ENCODE measurements around the gene AKT2.

The AKT2 gene

DNA sequence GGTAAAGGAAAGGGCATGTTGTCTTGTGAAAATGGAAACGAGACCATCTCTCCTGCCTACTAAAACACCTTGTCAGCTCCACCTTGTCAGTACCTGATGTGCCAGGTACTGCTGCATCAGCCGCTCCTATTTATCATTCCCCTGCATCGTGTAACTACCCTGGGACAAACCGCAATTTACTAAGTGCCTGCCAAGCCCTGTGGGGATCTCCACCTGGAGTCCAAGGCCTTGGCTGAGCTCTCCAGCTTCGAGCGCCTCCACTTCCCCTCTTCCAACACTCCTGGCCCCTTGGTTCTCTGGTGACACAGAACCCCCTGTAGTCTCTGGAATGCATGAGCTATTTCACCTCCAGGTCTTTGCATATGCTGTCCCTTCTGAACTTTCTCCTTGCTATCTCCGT lies 32.8 kb downstream of the AKT2 start:
- no peak for DNase-seq (ENCODE audit: low read depth)
- H3K4me3 ChIP-seq (ENCODE audit: low read length), result no peak overlapping the region
- TF ChIP-seq, protein P1, sequence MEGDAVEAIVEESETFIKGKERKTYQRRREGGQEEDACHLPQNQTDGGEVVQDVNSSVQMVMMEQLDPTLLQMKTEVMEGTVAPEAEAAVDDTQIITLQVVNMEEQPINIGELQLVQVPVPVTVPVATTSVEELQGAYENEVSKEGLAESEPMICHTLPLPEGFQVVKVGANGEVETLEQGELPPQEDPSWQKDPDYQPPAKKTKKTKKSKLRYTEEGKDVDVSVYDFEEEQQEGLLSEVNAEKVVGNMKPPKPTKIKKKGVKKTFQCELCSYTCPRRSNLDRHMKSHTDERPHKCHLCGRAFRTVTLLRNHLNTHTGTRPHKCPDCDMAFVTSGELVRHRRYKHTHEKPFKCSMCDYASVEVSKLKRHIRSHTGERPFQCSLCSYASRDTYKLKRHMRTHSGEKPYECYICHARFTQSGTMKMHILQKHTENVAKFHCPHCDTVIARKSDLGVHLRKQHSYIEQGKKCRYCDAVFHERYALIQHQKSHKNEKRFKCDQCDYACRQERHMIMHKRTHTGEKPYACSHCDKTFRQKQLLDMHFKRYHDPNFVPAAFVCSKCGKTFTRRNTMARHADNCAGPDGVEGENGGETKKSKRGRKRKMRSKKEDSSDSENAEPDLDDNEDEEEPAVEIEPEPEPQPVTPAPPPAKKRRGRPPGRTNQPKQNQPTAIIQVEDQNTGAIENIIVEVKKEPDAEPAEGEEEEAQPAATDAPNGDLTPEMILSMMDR (conservative IDR thresholded peaks at IDR 0.05; ENCODE audit: low read depth, low read length), result no peak

DNA sequence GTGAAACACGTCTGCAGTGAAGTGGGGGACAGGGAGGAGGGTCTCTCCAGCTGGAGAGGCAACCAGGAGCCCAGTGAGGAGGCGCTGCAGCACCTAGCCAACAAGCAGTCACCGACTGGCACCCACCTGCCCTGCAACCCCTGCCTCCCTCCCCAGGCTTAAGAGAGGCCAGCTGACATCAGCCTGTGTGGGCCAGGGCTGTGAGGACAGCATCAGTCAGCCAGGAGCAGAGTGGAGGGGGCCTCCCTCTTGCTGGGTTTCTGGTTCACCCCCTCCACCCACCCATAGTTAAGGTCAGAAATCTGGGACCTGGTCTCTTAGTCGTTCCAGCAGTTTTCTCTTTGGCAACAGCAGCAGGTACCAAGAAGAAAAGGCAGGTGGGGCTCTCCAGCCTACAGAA lies 33.2 kb downstream of the AKT2 start:
- DNase-seq (ENCODE audit: low read depth), result no peak
- TF ChIP-seq, protein P1 (conservative IDR thresholded peaks at IDR 0.05; ENCODE audit: low read depth, low read length), result no peak
- no peak overlapping the region for H3K4me3 ChIP-seq (ENCODE audit: low read length)

DNA sequence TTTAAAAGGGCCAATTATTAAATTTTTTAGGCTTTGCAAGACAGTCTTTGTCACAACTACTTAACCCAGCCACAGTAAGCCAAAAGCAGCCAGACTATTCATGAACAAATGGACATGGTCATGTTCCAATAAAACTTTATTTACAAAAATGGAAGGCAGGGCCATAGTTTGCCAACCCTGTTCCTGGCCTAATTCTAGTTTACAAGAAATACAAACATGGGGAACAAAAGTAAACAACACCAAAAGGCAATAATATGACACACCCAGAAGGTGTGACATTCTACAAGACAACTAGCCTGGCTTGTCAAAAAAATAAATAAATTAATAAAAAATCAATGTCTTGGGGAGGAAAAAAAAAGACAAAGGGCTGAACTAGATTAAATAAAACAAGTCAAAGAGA lies 33.9 kb downstream of the AKT2 start:
- H3K4me3 ChIP-seq (ENCODE audit: low read length), result no peak overlapping the region
- TF ChIP-seq, protein P1 (conservative IDR thresholded peaks at IDR 0.05; ENCODE audit: low read depth, low read length), result no peak
- DNase-seq (ENCODE audit: low read depth), result no peak

DNA sequence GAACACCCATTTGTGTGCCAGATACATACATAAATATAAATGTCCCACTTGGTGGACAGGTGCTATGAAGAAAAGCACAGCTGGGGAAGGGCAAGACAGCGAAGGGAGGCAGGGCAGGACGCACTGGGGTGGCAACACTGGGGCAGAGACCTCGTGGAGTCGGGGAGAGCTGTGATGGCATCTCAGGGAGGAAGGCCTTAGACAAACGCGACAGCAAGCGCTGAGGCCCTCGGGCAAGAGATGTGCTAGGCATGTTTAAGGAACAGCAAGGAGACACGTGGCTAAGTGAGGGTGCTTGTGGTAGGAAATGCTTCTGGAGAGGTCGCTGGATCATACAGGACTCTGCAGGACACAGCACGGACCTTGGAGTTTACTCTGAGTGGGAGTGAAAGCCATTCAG lies 35.4 kb downstream of the AKT2 start:
- TF ChIP-seq, protein P1 (conservative IDR thresholded peaks at IDR 0.05; ENCODE audit: low read depth, low read length), result no peak
- H3K4me3 ChIP-seq (ENCODE audit: low read length), result no peak overlapping the region
- no peak for DNase-seq (ENCODE audit: low read depth)

DNA sequence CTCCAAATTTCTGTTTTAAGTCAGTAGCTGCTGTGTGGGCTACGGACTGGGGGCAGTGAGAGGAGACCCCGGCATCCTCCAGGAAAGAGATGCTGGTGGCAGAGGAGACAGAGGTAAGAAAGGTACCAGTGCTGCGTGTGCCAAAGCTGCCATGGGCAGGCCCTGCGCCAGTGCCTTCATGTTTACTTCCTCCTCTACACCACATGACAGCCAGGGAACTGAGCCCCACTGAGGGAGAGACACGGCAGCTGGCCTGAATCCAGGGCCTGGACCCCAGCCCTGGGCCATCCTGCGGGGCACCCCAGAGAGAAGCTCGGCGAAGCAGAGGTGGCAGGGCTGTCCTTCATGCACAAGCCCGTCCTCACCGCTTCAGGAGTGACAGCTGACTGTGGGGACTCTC lies 35.9 kb downstream of the AKT2 start:
- H3K4me3 ChIP-seq (ENCODE audit: low read length), result no peak overlapping the region
- DNase-seq (ENCODE audit: low read depth), result no peak
- TF ChIP-seq, protein P1 (conservative IDR thresholded peaks at IDR 0.05; ENCODE audit: low read depth, low read length), result no peak

DNA sequence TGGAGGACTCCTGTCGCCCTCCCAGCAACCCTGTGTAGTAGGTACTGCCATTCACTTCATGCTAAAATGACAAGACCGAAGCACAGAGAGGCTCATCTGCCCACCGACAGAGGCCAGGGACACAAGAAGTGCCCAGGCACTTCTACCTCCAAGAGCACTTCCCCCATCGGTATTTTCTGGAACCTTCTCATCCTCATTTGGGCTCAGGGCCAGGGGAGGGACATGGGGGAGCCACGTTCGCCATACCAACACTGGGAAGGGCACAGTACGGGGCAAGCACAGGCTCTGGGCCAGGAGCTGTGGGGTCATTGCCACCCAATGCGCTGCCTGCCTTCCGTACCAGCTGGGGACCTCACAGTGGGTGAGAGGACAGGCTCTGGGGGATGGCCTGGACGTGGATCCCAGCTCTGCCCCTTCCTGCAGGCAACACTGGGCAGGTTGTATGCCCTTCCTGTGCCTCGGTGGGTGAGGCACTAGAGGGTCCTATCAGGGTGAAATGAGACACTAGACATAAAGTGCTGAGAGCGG lies 37.3 kb downstream of the AKT2 start:
- no peak for DNase-seq (ENCODE audit: low read depth)
- no peak overlapping the region for H3K4me3 ChIP-seq (ENCODE audit: low read length)
- TF ChIP-seq, protein P1 (conservative IDR thresholded peaks at IDR 0.05; ENCODE audit: low read depth, low read length), result no peak

DNA sequence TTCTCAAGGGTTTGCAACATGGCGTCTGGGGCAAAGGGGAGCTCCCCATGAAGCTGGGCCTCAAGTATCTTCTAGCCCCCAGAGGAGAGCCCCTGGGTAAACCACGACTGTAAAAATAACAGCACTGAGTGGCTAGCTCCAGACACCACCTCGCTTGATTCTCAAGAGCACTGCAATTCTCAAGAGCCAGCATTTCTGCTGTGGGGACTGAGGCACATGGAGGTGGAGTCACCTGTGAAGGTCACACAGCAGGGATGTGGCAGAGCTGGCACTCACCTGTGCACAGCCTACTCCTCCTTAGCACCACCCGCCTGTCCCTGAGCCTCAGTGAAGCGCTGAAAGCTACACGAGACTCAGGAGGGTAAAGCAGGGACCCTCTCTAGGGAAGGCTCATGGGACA lies 38.0 kb downstream of the AKT2 start:
- no peak overlapping the region for H3K4me3 ChIP-seq (ENCODE audit: low read length)
- TF ChIP-seq, protein P1 (conservative IDR thresholded peaks at IDR 0.05; ENCODE audit: low read depth, low read length), result no peak
- DNase-seq (ENCODE audit: low read depth), result no peak
